ENCODE measurements around the gene METTL23.

GRCh38 chr17:76720941-76721340 is 5.7 kb upstream of the METTL23 start:
- TF ChIP-seq CTCF (IDR thresholded peaks at IDR 0.05) (no peak), ZFX (IDR thresholded peaks at IDR 0.05; ENCODE audit: borderline replicate concordance) (no peak)
